Fibroblast of gingiva (primary cell): Measurements from ENCODE around the gene GPR107.

Source experiments
- DNase-seq: peaks from one replicate; pipeline ENCODE4 v3.0.0-alpha.2; 2011; ENCODE audit warnings: low read depth

GPR107 gene

GRCh38 chr9:130054325-130054786, 650 bp downstream of the GPR107 start:
- no peak for DNase-seq

GRCh38 chr9:130054820-130055219, 1.1 kb downstream of the GPR107 start:
- DNase-seq = no peak

- no peak for DNase-seq
These were observed 4.4 kb downstream of the GPR107 start for GRCh38 chr9:130058154-130058553.

- no peak for DNase-seq
These were observed 5.2 kb downstream of the GPR107 start for GRCh38 chr9:130058887-130059286.

- DNase-seq = no peak
These were observed 6.6 kb downstream of the GPR107 start for GRCh38 chr9:130060296-130060695.

DNA sequence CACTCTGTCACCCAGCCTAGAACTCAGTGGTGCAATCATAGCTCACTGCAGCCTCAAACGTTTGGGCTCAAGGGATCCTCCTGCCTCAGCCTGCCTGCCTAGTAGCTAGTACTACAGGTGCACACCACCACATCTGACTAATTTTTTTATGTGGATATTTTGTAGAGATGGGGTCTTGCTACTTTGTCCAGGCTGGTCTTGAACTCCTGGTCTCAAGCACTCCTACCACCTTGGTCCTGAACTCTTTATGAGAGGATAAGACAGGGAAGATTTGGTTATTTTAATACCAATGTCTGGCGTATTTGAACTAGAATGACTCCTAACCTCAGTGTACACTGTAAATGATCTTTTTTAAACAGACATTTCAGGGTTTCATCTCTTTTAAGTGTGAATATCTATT, 9.0 kb downstream of the GPR107 start:
- no peak for DNase-seq

GRCh38 chr9:130064621-130065020, 10.9 kb downstream of the GPR107 start:
- no peak for DNase-seq

DNA sequence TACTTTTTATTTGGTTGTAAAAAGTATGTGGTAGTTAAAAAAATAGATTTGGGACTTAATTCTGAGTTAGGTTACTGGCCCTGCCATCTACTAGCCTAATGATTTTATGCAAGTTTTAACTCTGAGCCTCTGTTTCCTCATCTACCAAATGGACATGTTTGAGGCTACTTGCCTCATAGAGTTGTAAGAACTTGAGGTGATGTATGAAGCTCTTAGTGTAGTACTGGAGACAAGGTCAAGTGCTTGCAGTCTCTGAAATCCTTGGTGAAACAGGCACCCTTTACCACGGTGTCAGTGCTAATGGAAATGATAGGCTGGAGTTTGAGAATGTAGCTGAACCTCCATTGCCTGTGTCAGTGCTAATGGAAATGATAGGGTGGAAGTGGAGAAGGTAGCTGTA, 15.3 kb downstream of the GPR107 start:
- DNase-seq = no peak

- DNase-seq = no peak
These were observed 19.0 kb downstream of the GPR107 start for GRCh38 chr9:130072515-130073235.

- no peak for DNase-seq
These were observed 19.7 kb downstream of the GPR107 start for GRCh38 chr9:130073373-130073772.

DNA sequence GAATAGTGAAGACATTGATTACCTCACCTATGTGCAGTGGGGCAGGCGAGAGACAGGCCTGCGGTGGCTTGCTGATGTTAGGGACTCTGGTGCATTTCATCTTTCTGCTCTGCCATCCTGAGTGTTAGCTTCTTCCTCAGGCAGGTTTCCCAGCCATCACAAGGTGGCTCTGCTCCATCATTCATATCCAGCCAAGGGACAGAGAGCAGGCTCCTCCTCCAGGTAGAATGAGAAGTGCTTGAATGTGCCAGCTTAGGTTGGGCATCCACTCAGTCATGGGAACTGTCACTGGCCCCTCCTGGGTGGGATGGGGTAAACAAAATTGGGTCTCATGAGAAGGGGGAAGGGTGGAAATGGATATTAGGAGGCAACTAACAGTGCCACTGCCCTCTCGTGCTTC, 24.8 kb downstream of the GPR107 start:
- no peak for DNase-seq

DNA sequence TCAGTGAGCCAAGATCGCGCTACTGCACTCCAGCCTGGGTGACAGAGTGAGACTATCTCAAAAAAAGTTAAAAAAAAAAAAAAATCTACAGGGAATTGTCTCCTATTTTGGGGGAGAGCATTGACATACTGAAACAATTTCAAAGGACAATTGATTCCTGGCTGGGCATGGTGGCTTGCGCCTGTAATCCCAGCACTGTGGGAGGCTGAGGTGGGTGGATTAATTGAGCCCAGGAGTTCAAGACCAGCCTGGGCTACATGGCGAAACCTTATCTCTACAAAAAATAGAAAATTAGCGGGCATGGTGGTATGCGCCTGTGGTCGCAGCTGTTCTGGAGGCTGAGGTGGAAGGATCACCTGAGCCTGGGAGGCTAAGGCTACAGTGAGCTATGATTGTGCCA, 30.6 kb downstream of the GPR107 start:
- no peak for DNase-seq

DNA sequence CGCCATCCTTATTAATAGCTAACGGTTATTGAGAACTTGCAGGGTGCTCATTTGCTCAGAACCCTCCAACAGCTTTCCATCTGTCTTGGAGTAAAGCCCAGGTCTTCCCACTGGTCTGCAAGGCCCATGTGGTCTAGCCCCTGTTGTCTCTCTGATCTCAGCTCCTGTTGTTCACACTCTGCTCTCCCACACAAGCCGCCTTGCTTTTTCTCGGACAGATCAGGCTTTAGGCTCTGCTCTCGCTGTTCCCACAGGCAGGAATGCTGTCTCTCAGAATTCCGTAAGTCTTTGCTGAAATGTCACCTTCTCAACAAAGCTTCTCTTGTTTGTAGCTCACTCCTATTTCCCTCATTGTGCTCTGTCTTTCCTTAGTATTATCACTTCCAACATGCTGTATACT, 34.3 kb downstream of the GPR107 start:
- no peak for DNase-seq

DNA sequence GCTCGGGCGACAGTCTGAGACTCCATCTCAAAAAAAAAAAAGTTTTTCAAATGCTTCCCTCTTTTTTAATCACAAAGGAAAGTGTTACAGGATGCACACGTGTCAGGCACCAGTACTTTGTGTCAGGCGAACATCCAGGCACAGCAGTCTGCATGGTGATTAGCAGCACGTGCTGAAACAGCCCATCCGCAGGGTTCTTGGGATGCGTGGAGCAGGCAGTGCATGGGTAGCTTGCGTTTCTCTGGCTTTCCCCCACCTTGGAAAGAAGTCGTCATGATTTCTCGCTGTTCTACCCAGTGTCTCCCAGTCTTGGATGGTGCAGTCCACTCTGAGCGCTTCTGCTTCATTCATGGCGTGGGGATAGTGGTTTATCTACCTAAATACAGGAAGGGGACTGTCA, 35.4 kb downstream of the GPR107 start:
- no peak for DNase-seq

DNA sequence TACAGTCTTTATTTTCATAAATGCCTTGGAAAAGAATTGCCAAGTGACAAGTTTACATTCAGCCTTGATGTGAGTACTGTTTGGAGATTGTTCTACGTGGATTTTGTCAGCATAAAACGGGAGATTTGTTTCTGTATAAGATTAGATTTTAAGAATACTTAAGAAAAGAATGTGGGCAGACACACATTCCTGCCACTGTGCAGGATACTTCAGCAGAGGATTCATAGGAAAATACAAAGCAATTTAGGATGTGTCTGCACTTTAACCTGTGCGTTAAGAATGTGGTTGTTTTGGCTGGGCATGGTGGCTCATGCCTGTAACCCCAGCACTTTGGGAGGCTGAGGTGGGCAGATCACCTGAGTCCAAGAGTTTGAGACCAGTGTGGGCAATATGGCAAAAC, 37.2 kb downstream of the GPR107 start:
- DNase-seq = no peak

DNA sequence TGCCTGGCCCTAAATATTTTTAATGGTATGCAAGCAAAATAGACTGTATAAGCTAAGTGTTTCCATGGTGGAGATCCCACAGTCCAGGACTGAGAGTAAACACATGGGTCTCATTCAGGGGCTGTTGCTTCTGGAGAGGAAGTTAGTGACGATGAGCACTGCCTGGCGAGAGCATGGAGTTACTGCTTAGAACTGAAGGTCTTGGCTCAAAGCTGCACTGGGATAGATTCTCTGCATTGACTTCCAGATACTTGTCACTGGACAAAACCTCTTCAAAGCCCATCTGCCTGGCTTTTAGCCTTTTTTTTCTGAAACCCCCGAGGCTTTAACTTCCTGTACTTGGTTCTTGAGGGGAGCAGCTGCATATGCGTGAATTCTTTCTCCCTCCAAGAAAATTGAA, 39.2 kb downstream of the GPR107 start:
- DNase-seq = no peak

GRCh38 chr9:130095872-130096271, 42.2 kb downstream of the GPR107 start:
- DNase-seq = no peak

- DNase-seq = no peak
These were observed 47.0 kb downstream of the GPR107 start for GRCh38 chr9:130100681-130101080.

DNA sequence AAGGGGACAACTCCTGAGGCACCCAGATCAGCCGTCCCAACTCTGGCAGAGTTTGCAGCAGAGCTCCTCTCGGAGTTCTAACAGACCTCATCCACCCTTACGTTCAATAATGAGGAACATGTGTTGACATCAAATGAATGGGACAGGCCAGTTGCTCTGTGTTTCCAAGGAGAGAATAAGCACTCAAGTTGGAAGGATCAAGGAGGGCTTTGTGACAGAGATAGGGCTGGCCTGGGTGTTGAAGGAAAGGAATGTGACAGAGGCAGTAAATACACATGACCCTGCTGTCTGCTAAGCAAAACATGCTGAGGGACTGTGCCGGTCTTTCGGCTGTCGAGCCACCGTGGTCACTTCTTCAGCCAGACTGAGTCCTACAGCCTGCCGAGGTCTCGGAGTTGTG, 48.2 kb downstream of the GPR107 start:
- no peak for DNase-seq

- no peak for DNase-seq
These were observed 50.9 kb downstream of the GPR107 start for GRCh38 chr9:130104491-130105193.

GRCh38 chr9:130106860-130107233, 53.1 kb downstream of the GPR107 start:
- no peak for DNase-seq

DNA sequence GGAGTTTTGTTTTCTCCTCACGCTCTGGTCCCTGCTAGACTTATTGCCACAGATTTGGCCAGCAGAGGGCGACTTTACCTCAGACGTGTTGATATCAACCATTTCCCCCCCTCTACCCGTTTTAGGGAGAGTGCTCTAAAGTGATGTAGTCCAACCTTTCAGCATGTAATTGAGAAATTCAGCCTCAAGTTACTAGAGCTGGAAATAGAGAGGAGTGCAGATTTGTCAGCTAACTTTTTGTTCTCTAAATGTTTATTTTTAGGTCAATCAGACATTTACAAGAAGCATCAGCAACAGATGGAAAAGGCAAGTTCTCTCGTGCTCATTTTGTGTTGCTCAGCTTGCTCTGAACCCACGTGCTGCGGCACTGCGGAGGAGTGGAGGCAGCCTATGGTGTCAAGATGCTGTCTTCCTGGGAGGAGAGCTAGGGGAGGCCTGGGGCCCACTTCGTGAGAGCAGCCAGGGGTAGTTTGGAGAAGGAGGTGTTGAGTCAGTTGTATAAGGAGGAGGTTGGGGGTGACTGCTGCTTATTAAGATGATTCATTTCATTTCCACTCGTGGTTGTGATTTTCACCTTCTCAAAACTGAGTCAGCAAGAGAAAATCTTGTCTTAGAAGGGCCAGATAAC, 53.6 kb downstream of the GPR107 start:
- DNase-seq = peak; percentile 82

DNA sequence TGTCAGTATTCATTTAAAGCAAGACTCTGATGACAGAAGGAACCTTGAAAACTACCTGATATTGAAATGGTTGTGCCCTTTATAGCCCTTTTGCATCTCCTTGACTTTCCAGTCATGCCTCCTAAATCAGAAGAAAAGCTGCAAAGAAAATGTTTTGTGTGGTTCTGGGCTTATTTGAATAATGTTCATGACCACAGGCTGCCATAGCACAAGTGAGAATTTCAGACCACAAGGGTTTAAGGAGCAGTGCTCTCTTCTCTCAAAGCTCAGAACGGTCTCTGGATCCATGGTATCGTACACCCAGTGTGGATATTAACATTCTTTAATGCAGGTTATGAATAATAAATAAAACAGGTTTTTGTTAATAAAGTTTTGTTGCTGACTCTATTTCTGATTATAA, 54.2 kb downstream of the GPR107 start:
- no peak for DNase-seq
